Anterior cingulate cortex (tissue), 58 donors: Measurements from ENCODE around the gene GPS1.

ENCODE experiments used
- DNase-seq, 58 donors: peaks; one replicate each; lab custom pipeline; 2025; lab: John Stamatoyannopoulos, UW

Gene GPS1

GRCh38 chr17:82085931-82086764 lies 34.5 kb downstream of the GPS1 start:
- no peak for DNase-seq

- DNase-seq: no peak
These were observed 35.5 kb downstream of the GPS1 start for GRCh38 chr17:82086941-82087906.

GRCh38 chr17:82087961-82088837 lies 36.5 kb downstream of the GPS1 start:
- DNase-seq: no peak

- no peak for DNase-seq
These were observed 37.4 kb downstream of the GPS1 start for GRCh38 chr17:82088838-82089722.

GRCh38 chr17:82089723-82090548 lies 38.2 kb downstream of the GPS1 start:
- no peak for DNase-seq

GRCh38 chr17:82090549-82091263 lies 39.0 kb downstream of the GPS1 start:
- DNase-seq: no peak

GRCh38 chr17:82091264-82092066 lies 39.8 kb downstream of the GPS1 start:
- no peak for DNase-seq

- no peak for DNase-seq
These were observed 40.4 kb downstream of the GPS1 start for GRCh38 chr17:82092094-82092586.

GRCh38 chr17:82092628-82092994 lies 40.9 kb downstream of the GPS1 start:
- no peak for DNase-seq

GRCh38 chr17:82092995-82093751 lies 41.5 kb downstream of the GPS1 start:
- no peak for DNase-seq

- DNase-seq: no peak
These were observed 43.5 kb downstream of the GPS1 start for GRCh38 chr17:82094931-82095776.

- no peak for DNase-seq
These were observed 44.3 kb downstream of the GPS1 start for GRCh38 chr17:82095777-82096708.

GRCh38 chr17:82096709-82097183 lies 45.0 kb downstream of the GPS1 start:
- DNase-seq: no peak
